ENCODE data around the gene PIANP.

The PIANP gene

DNA sequence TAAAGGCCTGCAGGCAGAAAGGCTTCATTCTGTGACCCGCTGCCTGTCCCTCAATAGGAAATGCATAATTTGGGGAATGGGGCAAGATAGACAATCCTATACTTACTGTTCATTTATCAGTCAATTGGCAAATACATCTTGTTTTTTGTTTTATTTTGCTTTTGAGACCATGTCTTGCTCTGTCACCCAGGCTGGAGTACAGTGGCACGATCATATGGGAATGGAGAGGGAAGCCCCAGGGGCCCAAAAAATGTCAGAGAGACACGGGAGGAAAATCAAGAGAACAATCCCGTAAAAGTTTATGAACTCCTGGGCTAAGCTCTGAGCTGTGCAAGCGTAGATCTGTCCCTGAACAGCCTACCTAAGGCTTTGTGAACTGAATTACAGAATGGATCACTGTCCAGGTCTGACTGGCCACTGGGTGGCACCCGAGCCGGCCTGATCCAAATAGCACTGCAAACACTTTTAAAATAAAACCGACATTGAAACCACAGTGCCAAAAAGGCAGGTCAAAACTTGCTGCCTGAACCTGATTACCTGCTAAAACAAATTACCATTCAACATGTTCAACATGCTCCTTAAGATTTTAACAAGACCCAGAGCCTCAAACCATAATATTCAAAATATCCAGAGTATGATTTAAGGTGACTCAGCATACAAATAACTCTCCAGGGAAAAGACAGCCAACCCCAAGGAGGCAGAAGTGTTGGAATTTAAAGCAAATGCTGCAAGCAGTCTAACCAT lies 35.0 kb upstream of the PIANP start:
- TF ChIP-seq, protein P1, sequence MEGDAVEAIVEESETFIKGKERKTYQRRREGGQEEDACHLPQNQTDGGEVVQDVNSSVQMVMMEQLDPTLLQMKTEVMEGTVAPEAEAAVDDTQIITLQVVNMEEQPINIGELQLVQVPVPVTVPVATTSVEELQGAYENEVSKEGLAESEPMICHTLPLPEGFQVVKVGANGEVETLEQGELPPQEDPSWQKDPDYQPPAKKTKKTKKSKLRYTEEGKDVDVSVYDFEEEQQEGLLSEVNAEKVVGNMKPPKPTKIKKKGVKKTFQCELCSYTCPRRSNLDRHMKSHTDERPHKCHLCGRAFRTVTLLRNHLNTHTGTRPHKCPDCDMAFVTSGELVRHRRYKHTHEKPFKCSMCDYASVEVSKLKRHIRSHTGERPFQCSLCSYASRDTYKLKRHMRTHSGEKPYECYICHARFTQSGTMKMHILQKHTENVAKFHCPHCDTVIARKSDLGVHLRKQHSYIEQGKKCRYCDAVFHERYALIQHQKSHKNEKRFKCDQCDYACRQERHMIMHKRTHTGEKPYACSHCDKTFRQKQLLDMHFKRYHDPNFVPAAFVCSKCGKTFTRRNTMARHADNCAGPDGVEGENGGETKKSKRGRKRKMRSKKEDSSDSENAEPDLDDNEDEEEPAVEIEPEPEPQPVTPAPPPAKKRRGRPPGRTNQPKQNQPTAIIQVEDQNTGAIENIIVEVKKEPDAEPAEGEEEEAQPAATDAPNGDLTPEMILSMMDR (conservative IDR thresholded peaks at IDR 0.05), result peak; percentile 96
- peak overlapping the region; percentile 74 for H3K27ac ChIP-seq

DNA sequence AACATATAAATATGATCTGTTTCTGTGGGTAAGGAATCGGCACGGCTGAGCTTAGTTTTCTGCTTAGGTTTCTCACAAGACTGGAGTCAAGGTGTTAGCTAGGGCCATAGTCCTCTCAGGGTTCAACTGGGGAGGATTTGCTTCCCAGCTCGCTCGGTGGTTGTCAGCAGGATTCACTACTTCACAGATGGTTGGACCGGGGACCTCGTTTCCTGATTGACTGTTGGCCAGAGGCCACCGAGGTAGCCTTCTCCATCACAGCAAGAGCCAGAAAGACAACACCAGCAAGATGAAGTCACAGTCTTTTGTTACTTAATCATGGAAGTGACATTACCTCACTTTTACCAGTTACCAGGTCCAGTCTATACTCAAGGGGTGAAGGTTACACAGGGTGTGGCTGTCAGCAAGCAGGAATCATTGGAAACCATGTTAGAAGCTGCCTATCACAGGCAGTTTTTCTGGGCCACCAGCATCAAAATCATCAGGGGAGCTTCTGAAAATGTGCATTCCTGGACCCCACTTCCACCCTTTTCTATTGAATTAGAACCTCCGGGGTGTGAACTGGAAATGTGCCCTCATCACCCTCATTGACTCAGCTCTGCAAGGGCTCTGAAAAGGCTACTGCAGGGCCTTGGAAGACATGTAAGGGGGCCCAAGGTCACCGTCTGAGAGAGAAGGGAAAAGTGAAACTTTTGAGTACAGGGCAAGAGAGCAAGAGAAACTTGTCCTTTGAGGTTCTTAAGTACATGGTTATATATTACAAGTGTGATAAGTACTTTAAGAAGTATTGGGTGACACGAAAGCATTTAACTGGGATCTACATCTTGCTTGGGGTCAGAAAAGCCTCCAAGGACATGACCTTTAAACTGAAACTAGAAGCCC lies 34.1 kb upstream of the PIANP start:
- TF ChIP-seq, protein P1 (conservative IDR thresholded peaks at IDR 0.05), result no peak
- H3K27ac ChIP-seq, result peak overlapping the region; percentile 74

DNA sequence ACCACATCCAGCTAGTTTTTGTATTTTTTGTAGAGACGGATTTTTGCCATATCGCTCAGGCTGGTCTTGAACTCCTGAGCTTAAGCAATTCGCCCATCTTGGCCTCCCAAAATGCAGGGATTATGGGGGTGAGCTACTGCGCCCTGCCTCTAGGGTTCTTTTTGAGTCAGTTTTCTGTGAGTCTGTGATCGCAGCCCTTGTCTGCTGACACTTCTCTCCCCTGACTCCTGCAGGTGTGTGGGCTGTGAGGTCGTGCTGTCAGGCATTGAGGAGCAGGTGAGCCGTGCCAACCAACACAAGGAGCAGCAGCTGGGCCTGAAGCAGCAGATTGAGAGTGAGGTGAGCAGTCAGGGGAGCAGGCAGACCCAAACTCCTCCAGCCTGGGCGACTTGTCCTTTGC lies 29.6 kb upstream of the PIANP start:
- H3K27ac ChIP-seq, result 0 out of 2 replicates have a peak overlapping the region, but pooled peaks have one; percentile 4
- TF ChIP-seq, protein P1 (conservative IDR thresholded peaks at IDR 0.05), result no peak

DNA sequence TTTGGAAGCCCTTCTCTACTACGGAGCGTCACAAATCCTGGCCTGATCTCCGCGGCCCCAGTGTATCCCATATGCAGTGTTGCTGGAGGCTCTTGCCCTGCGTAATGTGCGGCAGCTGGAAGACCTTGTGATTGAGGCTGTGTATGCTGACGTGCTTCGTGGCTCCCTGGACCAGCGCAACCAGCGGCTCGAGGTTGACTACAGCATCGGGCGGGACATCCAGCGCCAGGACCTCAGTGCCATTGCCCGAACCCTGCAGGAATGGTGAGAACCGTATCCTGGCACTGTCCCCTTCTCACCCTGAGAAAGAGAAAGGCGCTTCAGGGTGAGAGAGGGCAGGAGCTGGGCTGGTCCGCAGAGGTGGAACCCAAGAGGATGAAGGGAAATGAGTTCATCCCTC lies 28.6 kb upstream of the PIANP start:
- TF ChIP-seq, protein P1 (conservative IDR thresholded peaks at IDR 0.05), result no peak
- H3K27ac ChIP-seq, result no peak overlapping the region

DNA sequence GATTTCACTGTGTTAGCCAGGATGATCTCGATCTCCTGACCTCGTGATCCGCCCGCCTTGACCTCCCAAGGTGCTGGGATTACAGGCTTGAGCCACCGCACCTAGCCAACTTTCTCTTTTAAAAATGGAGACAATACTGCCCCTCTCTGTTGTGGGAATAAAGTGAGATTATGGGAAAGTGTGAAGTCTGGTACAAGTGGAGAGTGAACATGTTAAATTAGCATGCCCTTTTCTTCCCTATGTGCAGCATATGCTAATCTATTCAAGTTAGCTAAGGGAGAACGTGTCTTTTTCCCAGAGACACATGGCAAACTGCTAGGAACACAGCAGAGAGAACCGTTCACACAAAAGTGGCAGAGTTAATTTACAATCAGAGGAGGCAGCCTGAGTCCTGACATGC lies 24.7 kb upstream of the PIANP start:
- peak overlapping the region; percentile 79; the same call in 1 of the 2 replicates for H3K27ac ChIP-seq
- TF ChIP-seq, protein P1 (conservative IDR thresholded peaks at IDR 0.05), result no peak

DNA sequence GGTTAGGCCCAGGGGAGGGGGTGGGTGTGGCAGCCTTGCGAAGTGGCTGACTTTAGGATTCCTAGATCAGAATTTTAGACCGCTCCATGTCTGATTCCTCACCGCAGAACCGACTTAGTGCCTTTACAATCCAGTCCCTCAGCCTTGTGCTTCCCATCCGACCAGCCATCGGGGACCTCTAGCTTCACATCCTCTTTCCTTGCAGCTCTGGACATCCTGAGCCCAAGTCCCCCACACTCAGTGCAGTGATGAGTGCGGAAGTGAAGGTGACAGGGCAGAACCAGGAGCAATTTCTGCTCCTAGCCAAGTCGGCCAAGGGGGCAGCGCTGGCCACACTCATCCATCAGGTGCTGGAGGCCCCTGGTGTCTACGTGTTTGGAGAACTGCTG lies 23.8 kb upstream of the PIANP start:
- H3K27ac ChIP-seq, result peak overlapping the region; percentile 79
- TF ChIP-seq, protein P1 (conservative IDR thresholded peaks at IDR 0.05), result no peak
